8988T (cell line): ENCODE data around the gene SPEM3.

Experiments
- DNase-seq: peaks from one replicate; pipeline ENCODE4 v3.0.0; 2011

Gene SPEM3

DNA sequence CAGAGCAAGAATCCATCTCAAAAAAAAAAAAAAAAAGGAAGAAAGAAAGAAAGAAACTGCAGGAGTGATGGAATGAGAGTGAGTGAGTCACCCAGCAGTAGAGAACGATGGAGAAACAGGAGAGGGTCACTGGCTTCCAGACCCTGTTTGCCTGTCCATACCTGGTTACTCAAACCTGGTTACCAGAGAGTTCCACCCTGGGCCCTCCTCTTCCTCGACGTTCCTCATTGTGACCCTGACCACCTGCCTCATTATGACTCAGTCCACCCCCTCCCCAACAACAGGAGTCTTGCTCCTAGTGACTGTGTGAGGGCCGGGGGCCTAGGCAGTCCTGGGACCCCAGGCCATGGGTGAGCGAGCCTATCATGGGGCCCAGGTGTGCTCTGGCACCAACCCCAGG lies at the start of gene SPEM3:
SPEM3 (plus strand) TSS at position 301 of the 400 bp plus-strand sequence; CDS start at position 347, 46 bp downstream.
- DNase-seq: no peak

DNA sequence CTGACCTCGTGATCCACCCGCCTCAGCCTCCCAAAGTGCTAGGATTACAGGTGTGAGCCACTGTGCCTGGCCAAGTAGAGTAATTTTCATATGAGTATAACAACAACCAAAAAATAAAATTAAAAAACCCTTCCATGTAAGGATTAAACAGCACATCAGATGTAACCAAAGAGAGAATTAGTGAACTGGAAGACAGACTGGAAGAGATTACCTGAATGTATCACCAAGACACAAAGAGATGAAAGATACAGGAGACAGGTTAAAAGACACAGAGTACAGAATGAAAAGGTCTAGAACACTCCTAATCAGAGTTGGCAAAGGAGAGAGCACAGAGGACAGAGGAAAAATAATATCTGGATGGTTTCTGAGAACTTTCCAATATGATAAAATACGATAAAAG lies 49.5 kb upstream of the SPEM3 start:
- DNase-seq: no peak

DNA sequence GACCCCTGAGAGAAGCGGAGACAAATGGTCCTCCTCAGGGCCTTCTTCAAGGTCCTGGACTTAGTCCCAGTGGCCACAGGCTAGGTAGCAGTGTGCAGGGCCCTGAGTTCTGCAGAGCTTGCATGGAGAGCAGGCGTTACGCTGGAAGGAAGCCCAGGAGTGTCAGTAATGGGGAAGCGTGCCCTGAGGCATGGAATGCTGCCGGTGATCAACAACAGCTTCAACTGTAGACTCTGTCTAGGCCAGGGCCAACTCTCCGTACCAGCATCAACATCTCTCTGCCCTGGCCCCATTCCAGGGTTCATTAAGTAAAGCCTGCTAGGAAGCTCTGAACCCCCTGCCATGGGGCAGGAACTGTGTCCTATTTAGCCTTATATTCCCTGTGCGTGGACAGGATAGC lies 48.3 kb upstream of the SPEM3 start:
- DNase-seq: no peak

DNA sequence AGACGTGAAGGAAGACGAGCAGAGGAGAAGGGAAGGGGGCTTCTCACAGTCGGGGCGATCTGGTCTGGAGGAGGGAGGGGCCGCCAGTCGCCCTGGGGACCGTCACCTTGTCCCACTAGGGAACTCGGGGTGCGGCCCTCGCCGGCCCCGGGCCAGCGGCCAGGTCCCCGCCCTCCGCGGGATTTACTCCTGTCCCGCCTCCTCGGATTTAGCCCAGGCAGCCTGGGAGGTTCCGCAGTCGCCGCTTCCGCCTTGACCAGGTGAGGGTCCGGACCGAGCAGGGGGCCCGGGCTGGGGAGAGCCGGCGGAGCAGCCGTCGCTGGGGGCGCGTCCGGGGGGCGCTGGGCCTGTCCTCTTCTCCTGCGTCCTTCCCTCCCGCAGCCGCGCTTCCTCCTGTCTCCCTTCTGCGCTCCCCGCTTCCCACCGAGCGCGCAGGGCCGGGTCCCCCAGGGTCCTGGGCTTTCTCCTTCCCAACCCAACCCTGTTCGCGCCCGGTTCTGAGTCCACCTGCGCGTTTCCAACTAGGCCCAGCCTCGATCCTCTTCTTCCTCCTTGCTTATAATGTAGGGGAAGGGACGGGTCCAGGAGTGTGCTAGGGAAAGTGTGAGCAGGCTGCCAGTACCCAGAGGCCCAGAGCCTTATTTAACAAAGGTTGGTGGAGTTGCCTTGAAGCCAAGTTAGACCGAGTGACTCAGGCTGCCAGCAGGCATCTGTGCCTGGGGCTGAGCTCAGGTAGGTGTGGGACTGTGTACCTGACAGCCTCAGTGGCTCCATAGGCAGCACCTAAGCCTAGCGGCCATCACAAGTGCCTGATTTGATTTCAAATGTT lies 47.6 kb upstream of the SPEM3 start, which contains the start of gene TNK1:
TNK1 (plus strand) TSS at position 235 of the 829 bp plus-strand sequence. CDS start 1,838 bp downstream, outside the sequence.
- DNase-seq: no peak

DNA sequence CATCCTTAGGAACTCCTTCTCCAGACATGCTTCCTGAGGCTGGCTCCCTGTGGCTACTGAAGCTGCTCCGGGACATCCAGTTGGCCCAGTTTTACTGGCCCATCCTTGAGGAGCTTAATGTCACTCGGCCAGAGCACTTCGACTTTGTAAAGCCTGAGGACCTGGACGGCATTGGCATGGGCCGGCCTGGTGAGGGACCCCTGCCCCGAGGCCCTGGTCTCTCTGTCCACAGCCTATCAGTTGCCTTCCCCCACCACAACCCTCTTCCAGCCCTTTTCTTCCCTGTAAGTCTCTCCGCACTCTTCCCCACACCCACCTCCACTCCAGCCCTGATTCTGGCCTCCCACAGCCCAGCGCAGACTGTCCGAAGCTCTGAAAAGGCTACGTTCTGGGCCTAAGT lies 45.8 kb upstream of the SPEM3 start:
- no peak for DNase-seq

DNA sequence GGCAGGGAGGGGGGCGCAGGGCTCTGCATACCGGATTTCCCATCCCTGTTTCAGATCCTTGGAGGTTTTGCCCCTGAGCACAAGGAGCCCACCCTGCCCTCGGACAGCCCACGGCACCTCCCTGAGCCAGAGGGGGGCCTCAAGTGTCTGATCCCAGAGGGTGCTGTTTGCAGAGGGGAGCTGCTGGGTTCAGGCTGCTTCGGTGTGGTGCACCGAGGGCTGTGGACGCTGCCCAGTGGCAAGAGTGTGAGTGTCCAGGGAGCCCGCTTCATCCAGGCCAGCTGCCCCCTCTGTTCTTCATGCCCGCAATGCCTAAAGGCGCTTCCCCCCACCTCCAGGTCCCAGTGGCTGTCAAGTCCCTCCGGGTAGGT lies 45.3 kb upstream of the SPEM3 start:
- DNase-seq: no peak

DNA sequence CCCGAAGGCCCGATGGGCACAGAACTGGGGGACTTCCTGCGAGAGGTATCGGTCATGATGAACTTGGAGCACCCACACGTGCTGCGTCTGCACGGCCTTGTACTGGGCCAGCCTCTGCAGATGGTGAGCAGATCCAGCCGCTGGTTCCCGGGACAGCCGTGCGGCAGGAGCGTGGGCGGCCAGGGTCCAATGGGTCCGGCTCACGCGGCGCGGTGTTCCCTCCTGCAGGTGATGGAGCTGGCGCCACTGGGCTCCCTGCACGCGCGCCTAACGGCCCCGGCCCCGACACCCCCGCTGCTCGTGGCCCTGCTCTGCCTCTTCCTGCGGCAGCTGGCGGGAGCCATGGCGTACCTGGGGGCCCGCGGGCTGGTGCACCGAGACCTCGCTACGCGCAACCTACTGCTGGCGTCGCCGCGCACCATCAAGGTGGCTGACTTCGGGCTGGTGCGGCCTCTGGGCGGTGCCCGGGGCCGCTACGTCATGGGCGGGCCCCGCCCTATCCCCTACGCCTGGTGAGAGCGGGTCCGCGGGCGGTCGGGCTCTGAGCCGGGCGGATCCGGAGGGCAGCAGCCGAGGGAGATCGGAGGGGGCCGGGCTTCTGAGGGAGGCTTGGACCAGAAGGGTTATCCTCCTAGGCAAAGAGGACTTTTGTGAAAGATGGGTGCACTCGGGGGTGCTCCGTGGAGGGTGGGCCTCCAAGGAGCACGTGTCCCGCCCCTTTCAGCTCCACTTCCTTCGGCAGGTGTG lies 44.7 kb upstream of the SPEM3 start:
- DNase-seq: no peak

DNA sequence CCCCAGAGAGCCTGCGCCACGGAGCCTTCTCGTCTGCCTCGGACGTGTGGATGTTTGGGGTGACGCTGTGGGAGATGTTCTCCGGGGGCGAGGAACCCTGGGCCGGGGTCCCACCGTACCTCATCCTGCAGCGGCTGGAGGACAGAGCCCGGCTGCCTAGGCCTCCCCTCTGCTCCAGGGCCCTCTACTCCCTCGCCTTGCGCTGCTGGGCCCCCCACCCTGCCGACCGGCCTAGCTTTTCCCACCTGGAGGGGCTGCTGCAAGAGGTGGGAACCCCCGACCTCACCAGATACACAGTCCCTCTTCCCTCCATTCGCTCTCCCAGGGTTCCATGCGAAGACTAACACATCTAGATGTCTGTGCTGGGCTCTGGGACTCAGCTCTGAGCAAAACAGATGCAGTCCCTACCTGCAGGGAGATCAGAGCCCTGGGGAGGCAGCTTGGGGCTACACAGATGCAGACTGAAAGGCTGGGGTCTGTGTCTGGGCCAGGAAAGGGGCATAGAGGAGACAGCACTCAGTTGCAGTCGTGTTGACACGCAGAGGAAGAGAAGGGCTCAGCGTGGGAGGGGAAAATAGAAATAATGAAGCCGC lies 44.1 kb upstream of the SPEM3 start:
- no peak for DNase-seq

DNA sequence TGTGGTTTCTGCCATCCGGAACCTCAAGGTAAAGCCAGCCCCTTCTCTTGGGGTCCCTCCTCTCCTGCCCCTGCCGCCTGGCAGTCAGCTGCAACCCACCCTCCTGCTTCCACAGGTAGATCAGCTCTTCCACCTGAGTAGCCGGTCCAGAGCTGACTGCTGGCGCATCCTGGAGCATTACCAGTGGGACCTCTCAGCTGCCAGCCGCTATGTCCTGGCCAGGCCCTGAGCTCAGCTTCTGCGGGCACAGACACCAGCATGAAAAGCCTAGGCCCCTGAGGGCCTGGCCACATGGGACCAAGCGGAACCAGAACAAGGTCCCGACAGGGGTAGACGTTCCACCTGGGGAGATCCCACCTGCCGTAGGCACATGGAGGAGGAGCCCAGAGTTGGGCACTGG lies 39.8 kb upstream of the SPEM3 start:
- no peak for DNase-seq

DNA sequence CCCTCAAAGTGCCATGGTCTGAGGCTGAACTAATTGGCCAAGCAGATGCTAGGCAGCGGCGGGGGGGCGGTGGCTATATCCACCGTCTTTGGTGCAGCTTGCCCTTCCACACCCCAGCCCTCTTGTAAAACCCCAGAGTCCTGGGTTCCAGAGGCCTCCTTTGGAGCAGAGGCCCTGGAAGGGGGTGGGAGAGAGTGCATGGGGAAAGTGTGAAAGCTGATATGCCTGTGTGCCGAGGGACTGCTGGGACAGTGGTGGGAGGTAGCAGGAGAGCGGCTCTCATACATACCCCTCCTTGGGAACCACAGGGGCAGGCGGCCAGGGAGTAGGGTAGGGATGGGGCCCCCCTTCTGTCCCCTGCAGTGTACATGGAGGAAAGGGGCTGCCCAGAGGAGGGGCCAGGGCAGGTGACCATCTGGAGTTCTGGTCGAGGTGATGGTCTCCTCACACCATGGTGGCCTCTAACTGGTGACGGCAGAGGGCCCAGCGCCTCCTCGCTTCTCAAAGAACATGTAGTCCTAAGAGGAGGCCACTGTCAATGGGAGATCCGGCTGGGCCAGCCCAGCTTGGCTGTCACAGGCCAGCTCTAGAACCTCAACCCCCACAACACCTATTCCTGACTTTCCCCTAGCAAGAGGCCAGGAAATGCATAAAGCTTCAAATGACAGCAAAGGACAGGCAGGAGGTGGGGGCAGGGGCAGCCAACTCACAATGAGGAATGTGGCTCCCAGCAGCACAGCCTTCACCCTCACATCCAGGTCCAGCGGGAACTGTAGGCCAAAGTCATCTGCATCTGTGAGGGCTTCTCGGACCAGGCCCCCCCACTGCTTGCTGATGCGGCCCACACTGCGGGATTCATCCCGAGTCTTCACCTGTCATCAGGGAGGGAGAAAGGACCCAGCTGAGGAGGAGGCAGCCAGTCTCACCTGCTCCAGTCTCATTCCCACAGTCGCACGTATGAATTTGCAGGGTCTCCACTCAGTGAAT lies 38.4 kb upstream of the SPEM3 start:
- no peak for DNase-seq

DNA sequence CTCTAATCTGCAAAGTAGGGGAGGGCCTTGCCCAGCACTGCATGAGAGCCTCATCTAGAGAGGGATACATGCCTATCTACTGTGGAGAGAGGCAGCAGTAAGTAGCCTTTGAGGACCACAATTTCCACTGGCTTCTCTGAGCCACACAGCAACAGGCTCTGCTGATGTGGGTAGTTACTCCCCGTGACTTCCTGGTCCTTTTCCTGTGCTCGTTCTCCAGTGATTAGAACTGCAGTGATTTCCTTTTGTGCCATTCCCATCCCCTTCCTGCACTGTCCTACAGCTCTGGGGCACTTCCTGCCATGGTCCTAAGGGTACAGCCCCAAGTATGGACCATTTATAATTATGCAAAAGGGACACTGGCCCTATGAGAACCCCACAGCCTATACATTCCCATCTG lies 37.4 kb upstream of the SPEM3 start:
- DNase-seq: no peak

DNA sequence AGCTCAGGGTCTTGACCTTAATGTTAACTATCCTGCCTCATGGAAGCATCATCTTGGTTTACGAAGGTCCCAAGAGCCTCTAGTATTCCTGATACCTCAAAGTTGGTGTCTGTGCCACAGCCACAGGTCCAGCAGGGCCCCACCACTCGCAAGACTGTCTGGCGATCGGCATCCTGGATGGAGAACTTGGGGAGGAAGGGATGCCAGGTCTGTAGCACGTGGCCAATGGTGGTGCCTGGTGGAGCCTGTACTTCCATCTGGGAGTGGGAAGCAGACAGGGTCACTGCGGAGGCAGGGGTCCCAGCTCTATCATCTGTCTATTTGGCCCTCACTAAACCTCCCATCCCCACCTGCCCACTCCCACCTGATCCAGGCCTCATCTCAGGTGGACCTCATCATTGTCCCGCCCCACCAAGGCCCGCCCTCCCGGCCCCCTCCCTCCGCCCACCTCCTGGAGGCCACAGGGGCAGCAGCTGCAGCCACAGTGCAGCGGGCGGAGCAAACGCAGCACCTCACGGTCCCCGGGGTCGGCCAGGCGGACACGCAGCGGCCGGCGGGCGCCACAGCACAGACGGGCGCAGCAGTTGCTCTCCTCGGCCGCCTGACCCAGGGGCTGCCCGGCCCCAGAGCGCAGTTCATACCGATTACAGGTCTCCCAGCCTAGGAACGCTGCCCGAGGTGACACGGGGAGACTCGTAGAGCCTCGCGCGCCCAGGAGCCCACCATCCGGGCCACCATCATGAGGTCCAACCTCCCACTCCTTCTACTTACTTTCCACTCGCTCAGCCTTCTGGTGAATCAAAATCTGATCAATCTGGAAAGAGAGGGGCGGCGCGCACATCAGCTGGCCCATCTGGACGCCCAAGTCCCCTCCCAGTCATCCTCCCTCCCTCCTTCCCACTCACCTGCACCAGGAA lies 35.7 kb upstream of the SPEM3 start:
- DNase-seq: no peak

DNA sequence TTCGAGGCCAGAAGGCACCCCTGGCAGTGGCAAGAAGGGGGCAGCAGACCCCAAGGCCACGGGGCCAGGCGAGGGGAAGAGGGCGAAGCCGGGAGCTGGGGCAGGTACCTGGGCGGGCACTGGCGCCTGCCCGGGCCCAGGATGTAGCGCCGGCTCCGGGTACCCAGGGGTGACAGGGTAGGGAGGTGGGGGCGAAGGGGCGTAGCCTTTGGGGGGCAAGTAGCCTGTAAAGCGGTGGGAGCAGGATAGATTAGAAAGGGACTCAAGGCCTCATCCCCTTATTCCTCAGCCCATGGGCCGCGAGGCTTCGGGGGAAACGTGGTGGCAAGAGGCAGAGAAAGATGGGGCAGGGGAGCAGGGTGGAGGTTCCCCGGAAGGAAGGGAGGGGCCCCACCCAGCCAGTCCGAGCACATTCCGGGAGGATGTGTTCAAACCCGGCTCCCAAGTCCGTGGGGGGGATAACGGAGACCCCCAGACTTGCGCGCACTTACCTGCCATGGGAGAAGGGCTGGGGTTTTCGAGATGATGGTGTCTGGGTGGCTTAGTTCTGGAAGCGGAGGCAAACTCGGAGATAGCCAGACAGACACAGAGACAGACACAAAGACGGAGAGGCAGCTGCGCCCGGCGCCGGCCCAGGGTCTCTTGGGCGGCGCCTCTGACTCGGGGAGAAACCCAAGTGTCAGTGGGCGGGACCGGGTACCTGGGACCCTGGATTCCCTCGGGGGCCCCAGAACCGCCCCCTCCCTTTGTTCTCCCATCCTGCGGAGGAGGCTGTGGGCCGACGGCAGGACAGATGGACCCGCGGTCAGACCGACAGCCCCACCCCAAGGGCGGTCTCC lies 34.8 kb upstream of the SPEM3 start:
- no peak for DNase-seq

DNA sequence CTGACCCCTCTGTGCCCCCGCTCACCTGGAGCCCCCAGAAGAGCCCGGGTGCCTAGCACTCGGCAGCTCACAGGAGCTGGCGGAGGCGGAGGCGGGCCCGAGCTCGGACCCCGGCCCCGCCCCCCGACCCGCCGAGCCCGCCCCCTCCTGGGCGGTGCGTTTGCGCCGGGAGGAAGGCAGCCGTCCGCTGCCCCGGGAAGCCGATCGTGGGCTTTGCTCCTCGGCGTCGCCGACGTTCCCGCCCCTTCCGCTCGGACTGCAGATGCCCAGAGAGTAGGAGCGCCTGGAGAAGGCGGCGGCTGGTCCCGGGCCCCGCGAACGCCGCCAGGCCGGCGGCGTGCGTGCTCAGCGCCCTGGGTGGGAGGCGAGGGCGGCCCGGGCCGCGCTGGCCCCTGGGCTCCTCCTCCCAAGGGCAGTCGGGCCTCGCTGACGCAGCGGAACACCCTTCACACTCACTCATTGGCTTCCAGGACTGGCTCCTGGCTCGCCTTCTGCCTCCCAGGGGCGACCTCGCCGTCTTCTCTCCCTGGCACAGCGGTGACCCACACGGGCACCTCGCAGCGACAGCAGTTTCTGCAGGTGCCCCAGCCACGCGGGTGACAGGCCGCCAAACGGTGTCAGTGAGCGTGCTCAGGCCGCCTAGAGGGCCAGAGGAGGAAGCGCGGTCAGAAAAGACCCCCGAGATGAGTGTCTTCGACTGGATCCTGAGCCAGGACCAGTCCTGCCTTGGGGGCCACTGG lies 34.0 kb upstream of the SPEM3 start, which contains the start of gene PLSCR3:
PLSCR3 (minus strand) TSS at position 74 of the 740 bp plus-strand sequence. CDS start 415 bp downstream, outside the sequence.
- peak; percentile 93 for DNase-seq

DNA sequence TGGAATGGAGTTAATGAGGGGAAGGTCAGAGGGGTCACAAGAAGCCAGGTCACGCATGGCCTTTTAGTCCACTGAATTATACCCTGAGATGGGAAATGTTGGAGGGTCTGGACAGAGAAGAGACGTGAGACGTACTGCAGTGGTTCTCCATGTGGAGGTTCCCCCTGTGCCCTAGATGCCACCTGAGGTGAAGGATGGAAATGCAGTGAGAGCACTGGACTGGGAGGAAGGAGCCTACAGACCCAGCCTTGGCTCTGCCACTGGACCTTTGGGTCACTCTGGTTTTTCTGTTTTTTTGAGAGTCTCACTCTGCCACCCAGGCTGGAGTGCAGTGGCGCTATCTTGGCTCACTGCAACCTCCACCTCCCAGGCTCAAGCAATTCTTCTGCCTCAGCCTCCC lies 32.5 kb upstream of the SPEM3 start:
- DNase-seq: no peak

DNA sequence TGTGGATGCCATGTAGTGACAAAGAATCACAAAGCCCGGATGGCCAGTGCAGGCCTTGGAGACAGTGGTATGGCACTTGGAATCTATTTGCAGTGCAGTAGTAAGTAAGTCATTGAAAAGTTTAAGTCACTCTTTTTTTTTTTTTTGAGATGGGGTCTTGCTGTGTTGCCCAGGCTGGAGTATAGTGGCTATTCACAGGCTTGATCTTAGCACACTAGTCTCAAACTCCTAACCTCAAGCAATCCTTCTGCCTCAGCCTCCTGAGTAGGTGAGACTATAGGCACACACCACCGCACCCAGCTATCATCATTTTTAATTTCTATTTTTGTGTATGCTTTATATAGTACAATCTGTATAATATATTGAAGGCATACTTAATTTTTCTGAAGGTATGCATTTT lies 30.0 kb upstream of the SPEM3 start:
- no peak for DNase-seq

DNA sequence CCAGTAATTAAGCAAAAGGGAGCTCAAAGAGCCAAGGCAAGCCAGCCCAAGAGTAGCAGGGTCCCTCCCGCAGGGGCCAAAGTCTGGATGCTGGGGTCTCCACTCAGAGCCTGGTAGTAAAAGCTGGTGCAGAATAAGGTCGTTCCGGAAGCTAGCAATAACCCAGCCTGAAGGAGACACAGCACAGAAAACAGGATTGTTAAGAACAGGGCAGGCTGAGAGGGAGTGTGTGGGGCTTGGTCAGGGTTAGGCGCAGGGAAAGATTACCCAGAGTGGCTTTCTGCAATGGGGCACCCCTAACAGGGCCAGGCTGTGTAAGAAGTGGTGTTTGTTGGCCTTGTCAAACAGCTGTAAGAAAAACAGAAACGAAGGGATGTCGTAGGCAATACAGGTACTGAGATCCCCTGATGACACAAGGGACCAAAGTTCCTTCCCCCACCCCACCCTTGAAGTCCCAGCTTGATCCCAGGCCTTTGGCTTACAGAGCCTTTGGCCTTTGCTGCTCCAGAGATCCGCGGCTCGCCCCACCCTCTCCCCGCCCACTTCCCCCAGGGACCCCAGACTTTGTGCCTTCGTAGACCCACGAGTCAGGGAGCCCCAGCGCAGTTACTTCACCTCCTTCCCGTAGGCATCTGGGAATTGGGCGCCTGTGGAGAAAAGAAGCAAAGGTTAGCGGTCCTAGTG lies 25.5 kb upstream of the SPEM3 start:
- DNase-seq: no peak

DNA sequence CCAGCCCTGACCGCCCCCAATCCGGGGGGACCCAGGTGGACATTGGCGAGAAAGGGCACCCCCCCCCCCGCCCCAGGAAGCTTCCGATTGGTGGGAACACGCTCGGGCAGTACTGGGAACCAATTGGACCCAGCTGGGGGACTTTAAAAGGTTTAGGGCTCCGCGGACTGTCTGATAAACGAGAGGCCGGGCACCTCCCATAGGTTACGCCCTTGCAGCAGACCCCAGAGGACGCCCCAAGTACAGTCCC lies 25.0 kb upstream of the SPEM3 start:
- DNase-seq: no peak
